GM12874 (cell line): ENCODE results near the gene MYL6.
A peak's percentile ranks its signal among the peaks of the same experiment; 100 is the strongest.

Experiments used
- CTCF ChIP-seq: IDR thresholded peaks from 2 replicates; pipeline ENCODE4 v1.5.1; 2011; ENCODE audit warnings: low read depth, mild to moderate bottlenecking, control low read depth, low read length, moderate library complexity; ENCODE audit not compliant: insufficient read depth

MYL6 gene

GRCh38 chr12:56118688-56119357 is 39.3 kb upstream of the MYL6 start:
- TF ChIP-seq CTCF = no peak

DNA sequence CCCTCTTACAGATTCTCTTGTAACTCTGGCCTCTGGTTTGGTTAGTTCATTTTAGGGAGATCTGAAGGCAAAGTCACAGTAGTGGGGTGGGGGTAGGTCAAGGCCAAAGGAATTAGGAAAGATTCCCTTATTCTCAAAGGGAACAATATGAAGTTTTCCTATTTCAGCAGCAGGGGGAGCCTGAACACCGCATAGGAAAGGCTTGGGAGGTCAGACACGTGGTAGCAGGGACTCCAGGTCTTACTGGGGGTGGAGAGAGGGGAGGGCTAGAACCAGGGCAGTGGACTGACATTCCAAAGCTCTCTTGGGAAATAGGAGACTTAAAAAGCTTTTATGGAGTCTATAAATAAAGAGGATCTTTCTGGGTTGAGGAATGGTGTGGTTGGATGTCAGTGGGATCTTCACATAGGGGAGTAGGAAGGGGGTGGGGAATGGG is 38.8 kb upstream of the MYL6 start:
- peak; percentile 64 for TF ChIP-seq CTCF

DNA sequence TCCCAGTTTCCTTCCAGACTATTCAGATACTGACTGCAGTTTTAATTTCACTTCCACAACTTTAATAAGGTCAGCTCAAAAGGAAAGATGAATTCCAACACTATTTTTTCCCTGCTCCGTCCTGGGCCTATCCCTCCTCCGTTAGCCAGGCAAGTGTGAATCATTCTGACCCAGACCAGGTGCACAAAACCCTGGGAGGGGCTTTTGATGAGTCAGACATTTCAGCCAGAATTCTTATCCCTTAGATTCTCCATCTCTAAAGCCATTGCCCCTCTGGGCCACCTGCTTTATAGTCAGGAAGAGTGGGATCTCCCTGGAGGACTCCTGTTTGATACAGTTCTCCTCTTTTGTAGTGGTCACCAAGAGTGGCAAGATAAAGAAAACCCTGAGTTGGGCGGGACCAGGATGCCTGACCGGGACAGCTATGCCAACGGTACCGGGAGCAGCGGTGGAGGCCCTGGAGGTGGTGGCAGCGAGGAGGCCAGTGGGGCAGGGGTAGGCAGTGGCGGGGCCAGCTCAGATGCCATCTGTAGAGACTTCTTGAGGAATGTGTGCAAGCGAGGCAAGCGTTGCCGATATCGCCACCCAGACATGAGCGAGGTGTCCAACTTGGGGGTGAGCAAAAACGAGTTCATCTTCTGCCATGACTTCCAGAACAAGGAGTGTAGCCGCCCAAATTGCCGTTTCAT is 37.9 kb upstream of the MYL6 start:
- TF ChIP-seq CTCF = no peak

DNA sequence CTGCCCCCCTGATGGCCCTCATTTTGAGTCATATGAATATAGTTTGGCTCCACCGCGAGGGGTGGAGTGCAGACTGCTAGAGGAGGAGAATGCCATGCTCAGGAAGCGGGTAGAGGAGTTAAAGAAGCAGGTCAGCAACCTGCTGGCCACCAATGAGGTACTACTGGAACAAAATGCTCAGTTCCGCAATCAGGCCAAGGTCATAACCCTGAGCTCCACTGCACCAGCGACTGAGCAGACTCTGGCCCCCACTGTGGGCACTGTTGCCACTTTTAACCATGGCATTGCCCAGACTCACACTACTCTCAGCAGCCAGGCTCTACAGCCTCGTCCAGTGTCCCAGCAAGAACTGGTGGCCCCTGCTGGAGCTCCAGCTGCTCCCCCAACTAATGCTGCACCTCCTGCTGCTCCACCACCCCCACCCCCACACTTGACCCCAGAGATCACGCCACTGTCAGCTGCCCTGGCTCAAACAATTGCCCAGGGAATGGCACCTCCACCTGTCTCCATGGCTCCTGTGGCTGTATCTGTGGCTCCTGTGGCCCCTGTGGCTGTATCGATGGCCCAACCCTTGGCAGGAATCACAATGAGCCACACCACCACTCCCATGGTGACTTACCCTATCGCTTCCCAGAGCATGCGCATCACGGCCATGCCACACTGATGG is 36.8 kb upstream of the MYL6 start:
- no peak for TF ChIP-seq CTCF

- TF ChIP-seq CTCF = no peak
Measured at GRCh38 chr12:56122637-56123036, 35.5 kb upstream of the MYL6 start.

DNA sequence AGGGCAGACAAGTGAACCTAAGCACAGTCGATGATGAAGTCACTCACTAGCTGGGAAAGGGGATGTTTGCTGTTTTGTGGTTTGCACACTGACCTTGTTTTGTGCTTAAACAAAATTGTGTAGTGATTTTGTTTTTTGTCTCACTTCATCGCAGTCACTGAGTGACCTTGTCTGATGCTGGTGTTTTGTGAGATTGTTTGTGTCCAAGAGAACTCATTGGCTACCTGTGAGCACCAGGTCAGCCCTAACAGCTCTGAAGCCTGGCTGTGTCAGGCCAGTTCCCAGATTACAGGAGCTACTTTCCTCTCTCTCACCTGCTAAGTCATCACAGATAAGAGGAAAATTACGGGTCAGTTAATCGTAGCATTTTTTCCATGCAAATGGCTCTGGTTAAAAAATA is 34.0 kb upstream of the MYL6 start:
- no peak for TF ChIP-seq CTCF

DNA sequence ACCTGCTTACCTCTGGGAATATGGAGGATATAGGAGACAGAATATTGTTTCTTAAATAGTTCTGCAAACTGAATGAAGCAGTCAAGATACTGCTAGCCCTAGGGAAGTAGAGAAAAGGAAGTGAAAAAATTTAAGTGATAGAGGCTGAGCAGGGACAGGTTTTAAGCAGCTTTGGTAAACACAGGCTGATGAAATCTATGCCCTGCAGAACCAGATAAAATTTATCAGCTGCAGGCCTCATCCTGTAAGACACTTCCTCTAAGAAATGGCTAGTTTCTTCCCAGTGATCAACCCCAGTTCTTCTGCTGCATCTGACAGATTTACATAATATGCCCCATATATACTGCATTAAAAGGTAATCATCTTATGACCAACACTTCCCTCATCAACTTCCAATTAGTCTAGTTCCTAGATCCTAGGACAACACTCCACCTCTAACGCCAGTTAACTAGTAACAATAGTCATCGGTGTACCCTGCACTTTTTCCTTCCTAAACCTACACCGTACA is 31.4 kb upstream of the MYL6 start:
- no peak for TF ChIP-seq CTCF
